IPS DF 6.9 (cell line): ENCODE results near the gene WDFY4.

Experiments used
- DNase-seq: peaks from one replicate; pipeline ENCODE4 v3.0.0-alpha.2; 2013; ENCODE audit warnings: low read depth, low spot score
- H3K27ac ChIP-seq: one replicate; pipeline ENCODE4 v1.5.1; 2013; ENCODE audit warnings: low read length, control low read depth
- H3K27me3 ChIP-seq: 2 replicates; pipeline ENCODE4 v1.6.1; 2013; ENCODE audit warnings: mild to moderate bottlenecking, low read length; ENCODE audit not compliant: control insufficient read depth, insufficient read depth
- H3K36me3 ChIP-seq: 2 replicates; pipeline ENCODE4 v1.6.1; 2013; ENCODE audit warnings: low read length; ENCODE audit not compliant: control insufficient read depth, insufficient read depth
- H3K4me1 ChIP-seq: 2 replicates; pipeline ENCODE4 v1.6.1; 2013; ENCODE audit warnings: low read length; ENCODE audit not compliant: control insufficient read depth, insufficient read depth
- H3K4me3 ChIP-seq: 2 replicates; pipeline ENCODE4 v1.5.1; 2013; ENCODE audit warnings: mild to moderate bottlenecking, low read length
- H3K9me3 ChIP-seq: 2 replicates; pipeline ENCODE4 v1.6.1; 2013; ENCODE audit warnings: low read length, inconsistent platforms; ENCODE audit not compliant: control insufficient read depth, insufficient read depth
- WGBS: extraction: QIAGEN DNeasy Blood & Tissue Kit; methylation state at CpG from one replicate; pipeline ENCODE4 v1.1.7; 2013; ENCODE audit warnings: mixed read lengths, missing lambda C conversion rate; ENCODE audit not compliant: insufficient read length, insufficient coverage; 5-methylcytosine and 5-hydroxymethylcytosine counted together

WDFY4 gene

GRCh38 chr10:48990226-48990625 lies 305.6 kb downstream of the WDFY4 start:
- no peak overlapping the region for H3K27ac ChIP-seq
- H3K36me3 ChIP-seq: no peaks in the 10 kb centered on the region
- DNase-seq: no peak
- no CpG with 5 or more reads among the region's 1 CpG for WGBS
- H3K9me3 ChIP-seq: no peaks in the 10 kb centered on the region
- H3K4me3 ChIP-seq: no peak overlapping the region
- no peaks in the 10 kb centered on the region for H3K27me3 ChIP-seq
- no peaks in the 10 kb centered on the region for H3K4me1 ChIP-seq

DNA sequence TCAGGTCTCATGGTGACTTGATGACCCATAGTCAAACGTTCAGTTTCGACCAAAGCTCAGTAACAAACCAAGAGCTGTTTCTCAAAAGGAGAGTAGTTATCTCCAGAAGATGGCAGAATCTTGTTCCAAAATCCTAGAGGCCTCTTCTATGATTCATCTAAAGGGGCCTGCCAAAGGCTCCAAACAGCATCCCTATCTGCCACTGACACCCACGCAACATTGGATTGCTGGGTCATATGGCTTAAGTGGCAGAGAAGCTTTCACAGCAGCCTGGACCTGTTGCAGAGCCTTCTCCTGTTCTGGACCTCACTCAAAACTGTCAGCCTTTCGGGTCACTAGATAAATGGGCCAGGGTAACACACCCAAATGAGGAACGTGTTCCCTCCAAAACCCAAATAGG lies 309.0 kb downstream of the WDFY4 start:
- DNase-seq: no peak
- H3K9me3 ChIP-seq: no peaks in the 10 kb centered on the region
- H3K36me3 ChIP-seq: no peaks in the 10 kb centered on the region
- H3K4me1 ChIP-seq: no peaks in the 10 kb centered on the region
- H3K4me3 ChIP-seq: no peak overlapping the region
- H3K27ac ChIP-seq: no peak overlapping the region
- no CpG with 5 or more reads among the region's 5 CpGs for WGBS
- H3K27me3 ChIP-seq: no peaks in the 10 kb centered on the region

DNA sequence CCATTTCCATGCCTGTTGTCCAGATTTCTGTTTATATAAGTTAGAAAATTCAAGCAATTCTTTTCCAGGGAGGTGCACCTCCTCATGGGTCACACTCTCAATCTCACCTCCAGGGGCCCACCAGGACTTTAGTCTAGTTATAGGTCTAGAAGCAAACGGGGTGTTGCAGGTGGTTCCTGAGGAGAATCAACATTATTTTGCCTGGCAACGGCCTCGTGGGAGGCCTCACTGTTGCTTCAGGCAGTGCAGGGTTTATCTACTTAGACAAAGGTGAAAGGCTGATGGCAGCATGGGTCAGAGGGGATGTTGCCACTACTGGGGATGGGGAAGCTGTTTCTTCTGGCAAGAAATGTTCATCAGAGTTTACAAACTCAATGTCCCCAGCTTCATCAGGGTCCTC lies 311.7 kb downstream of the WDFY4 start:
- DNase-seq: no peak
- H3K9me3 ChIP-seq: no peaks in the 10 kb centered on the region
- no peak overlapping the region for H3K4me3 ChIP-seq
- H3K4me1 ChIP-seq: no peaks in the 10 kb centered on the region
- no peak overlapping the region for H3K27ac ChIP-seq
- no peaks in the 10 kb centered on the region for H3K27me3 ChIP-seq
- H3K36me3 ChIP-seq: no peaks in the 10 kb centered on the region
- no CpG with 5 or more reads among the region's 3 CpGs for WGBS

- DNase-seq: no peak
- Histone ChIP-seq H3K9me3 (no peaks in the 10 kb centered on the region), H3K27me3 (no peaks in the 10 kb centered on the region), H3K4me3 (no peak overlapping the region), H3K4me1 (peaks cover 2% of the 10 kb centered on the region; the same call in 1 of the 2 replicates), H3K36me3 (no peaks in the 10 kb centered on the region), H3K27ac (no peak overlapping the region)
- WGBS: no CpG with 5 or more reads among the region's 2 CpGs
These were observed 314.7 kb downstream of the WDFY4 start for GRCh38 chr10:48999346-48999745.

DNA sequence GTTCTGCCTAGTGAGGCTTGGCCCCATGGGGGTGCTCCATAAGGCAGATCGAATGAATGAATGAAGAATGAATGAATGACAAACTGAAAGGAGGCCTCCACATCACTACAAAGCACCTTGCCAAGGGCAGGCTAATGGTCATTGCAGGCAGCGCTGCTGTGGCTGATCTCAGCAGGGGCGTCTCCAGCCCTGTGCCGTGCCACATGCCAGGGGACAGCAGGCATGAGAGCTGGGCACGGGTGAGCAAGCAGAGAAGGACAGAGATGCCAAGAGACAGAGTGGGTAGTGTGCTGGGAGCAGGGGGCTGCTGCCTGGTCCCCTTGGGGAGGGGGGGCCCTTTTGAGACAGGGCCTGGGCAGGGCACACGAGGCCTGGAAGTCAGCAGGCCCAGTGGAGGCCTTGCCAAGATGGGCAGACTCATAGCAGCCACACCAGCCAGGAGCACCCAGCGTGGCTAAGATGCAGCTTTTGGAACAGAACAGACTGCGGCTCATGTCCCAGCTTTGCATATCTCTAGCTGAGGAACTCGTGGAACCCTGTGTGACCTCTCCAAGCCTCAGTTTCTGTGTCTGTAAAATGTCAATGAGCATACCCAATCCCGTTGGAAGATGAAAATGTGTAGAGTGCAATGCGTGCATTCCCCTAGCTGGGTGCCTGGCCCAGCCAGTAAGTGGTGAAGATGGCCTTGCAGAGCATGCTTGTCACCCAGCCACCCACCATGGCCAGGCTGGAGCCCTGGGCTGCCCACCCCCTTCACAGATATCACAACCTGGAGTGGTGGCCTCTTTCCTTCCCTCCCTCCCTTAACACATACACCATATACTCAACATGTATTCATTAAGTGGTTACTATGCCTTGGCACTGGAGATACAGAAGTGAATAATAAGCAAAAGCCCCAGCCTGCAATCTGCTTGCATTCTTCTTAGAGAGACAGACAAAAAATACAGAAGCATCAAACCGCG lies 316.0 kb downstream of the WDFY4 start:
- H3K4me1 ChIP-seq: peaks cover 2% of the 10 kb centered on the region; the same call in 1 of the 2 replicates
- no CpG with 5 or more reads among the region's 13 CpGs for WGBS
- no peaks in the 10 kb centered on the region for H3K27me3 ChIP-seq
- no peaks in the 10 kb centered on the region for H3K36me3 ChIP-seq
- no peak for DNase-seq
- no peak overlapping the region for H3K27ac ChIP-seq
- no peaks in the 10 kb centered on the region for H3K9me3 ChIP-seq
- H3K4me3 ChIP-seq: no peak overlapping the region

GRCh38 chr10:49001402-49001801 lies 316.7 kb downstream of the WDFY4 start:
- no CpG with 5 or more reads among the region's 9 CpGs for WGBS
- Histone ChIP-seq H3K9me3 (no peaks in the 10 kb centered on the region), H3K36me3 (no peaks in the 10 kb centered on the region), H3K4me1 (peaks cover 2% of the 10 kb centered on the region; the same call in 1 of the 2 replicates), H3K4me3 (no peak overlapping the region), H3K27ac (no peak overlapping the region), H3K27me3 (no peaks in the 10 kb centered on the region)
- peak; percentile 25 for DNase-seq

GRCh38 chr10:49001870-49002672 lies 317.4 kb downstream of the WDFY4 start:
- H3K27ac ChIP-seq: no peak overlapping the region
- no peaks in the 10 kb centered on the region for H3K27me3 ChIP-seq
- no peak overlapping the region for H3K4me3 ChIP-seq
- H3K4me1 ChIP-seq: peaks cover 2% of the 10 kb centered on the region; the same call in 1 of the 2 replicates
- H3K9me3 ChIP-seq: no peaks in the 10 kb centered on the region
- H3K36me3 ChIP-seq: no peaks in the 10 kb centered on the region
- WGBS: no CpG with 5 or more reads among the region's 17 CpGs
- DNase-seq: no peak

GRCh38 chr10:49005270-49005669 lies 320.6 kb downstream of the WDFY4 start:
- Histone ChIP-seq H3K36me3 (no peaks in the 10 kb centered on the region), H3K27me3 (no peaks in the 10 kb centered on the region), H3K27ac (no peak overlapping the region), H3K9me3 (no peaks in the 10 kb centered on the region), H3K4me1 (peaks cover 2% of the 10 kb centered on the region; the same call in 1 of the 2 replicates), H3K4me3 (no peak overlapping the region)
- no peak for DNase-seq
- WGBS: no CpG with 5 or more reads among the region's 5 CpGs

GRCh38 chr10:49007129-49007528 lies 322.5 kb downstream of the WDFY4 start:
- Histone ChIP-seq H3K27me3 (no peaks in the 10 kb centered on the region), H3K36me3 (no peaks in the 10 kb centered on the region), H3K4me3 (no peak overlapping the region), H3K9me3 (no peaks in the 10 kb centered on the region), H3K4me1 (no peaks in the 10 kb centered on the region), H3K27ac (no peak overlapping the region)
- DNase-seq: no peak
- WGBS: no CpG with 5 or more reads among the region's 5 CpGs

DNA sequence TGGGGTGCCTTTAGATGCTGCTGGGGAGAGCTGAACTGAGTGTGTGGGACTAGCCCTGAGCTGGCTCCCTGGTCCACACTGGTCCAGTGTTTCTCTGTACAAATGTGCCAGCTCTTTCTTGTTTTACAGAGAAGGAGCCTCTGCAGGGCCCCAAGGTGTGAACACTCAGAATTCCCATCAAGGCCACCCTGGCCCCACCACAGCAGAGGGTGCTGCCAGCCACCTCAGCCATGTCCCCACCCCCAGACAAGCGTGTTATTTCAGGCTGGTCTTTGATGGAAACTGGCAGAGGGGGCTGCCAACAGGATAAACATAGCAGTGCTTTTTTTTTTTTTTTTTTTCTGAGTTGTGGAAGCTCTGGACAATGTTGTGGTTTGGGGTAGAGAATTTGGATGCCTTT lies 323.4 kb downstream of the WDFY4 start:
- no peaks in the 10 kb centered on the region for H3K27me3 ChIP-seq
- no peak overlapping the region for H3K27ac ChIP-seq
- no peaks in the 10 kb centered on the region for H3K9me3 ChIP-seq
- no peaks in the 10 kb centered on the region for H3K4me1 ChIP-seq
- no peaks in the 10 kb centered on the region for H3K36me3 ChIP-seq
- DNase-seq: no peak
- WGBS: no CpG with 5 or more reads among the region's 1 CpG
- no peak overlapping the region for H3K4me3 ChIP-seq
